GM08714 (cell line): ENCODE measurements around the gene ASIC3.

Experiments used
- H3K4me3 ChIP-seq: fragments of 200-500 bp; sonication (Bioruptor generic); 2 replicates; pipeline ENCODE4 v1.5.1; 2014; ENCODE audit warnings: mild to moderate bottlenecking, low read length, inconsistent platforms
- ZNF274 ChIP-seq: IDR thresholded peaks from 2 replicates; pipeline ENCODE4 v1.6.1; 2012; ENCODE audit warnings: mild to moderate bottlenecking, low read depth, low read length

ASIC3 gene

DNA sequence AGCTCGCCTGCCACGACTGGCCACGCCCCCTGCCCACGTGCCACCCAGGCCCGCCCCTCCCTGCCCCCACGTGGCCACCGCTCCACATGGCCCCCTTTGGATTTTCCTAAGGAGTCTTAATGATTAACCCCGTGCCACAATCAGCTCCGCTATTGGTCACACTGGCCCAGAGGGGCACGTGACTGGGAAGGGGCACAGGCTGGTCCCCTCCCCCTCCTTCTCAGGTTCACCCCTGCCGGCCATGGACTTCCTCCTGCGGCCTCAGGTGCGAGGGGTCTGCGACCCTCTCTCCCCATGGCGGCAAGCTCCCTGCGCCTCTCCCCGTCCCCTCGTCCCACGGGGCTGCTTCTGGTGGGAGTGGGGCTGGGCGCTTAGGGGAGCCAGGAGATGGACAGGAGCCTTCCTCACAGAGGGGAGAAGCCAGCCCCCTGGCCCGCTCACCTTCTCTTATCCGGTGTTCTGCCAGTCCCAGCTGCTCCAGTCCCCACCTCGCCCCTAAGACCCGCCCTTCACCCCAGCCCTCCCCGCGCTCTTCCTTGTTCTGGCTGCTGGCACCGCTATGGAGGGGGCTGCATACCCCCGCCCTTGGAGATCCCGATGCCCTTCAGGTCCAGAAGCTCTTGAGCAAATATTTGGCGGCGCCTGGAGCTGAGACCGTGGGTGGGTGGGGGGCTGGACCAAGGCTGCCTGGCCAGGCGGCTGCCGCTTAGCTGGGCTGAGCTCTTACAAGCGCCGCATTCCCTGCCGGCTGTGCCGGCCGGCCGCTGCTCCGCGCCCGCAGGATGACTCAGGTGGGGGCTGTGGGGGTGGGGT is 14.3 kb downstream of the ASIC3 start:
- no peak for TF ChIP-seq ZNF274
- H3K4me3 ChIP-seq = no peak overlapping the region

DNA sequence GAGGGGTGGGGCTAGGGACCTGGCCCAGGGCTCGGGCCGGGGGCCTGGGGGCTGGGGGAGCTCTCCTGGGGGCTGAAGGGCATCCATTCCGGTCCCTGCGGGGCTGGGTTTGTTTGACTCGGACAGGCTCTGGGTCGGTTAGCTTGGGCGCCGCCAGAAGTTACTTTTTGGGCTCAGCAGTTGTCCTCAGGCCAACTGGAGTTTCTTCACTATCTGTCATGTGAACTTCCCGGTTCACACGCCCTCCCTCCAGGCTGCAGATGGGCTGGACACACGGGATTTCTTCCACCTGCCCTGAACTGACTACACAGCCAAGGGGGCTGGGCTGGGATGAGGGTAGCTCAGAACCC is 14.9 kb downstream of the ASIC3 start:
- no peak for TF ChIP-seq ZNF274
- H3K4me3 ChIP-seq = no peak overlapping the region

DNA sequence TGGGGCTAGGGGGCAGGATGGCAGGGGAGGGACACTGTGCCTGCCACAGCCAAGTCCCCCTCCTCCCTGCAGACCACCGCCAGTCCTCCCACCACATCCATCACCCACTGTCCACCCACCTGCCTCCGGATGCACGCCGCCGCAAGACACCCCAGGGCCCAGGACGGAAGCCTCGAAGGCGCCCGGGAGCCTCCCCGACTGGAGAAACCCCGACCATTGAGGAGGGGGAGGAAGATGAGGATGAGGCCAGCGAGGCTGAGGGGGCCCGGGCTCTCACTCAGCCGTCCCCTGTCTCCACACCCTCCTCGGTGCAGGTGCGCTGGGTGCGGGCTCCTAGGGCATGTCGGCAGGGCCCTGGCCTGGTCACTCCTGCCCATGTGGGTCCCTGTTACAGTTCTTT is 16.1 kb downstream of the ASIC3 start:
- H3K4me3 ChIP-seq = no peak overlapping the region
- TF ChIP-seq ZNF274 = no peak

DNA sequence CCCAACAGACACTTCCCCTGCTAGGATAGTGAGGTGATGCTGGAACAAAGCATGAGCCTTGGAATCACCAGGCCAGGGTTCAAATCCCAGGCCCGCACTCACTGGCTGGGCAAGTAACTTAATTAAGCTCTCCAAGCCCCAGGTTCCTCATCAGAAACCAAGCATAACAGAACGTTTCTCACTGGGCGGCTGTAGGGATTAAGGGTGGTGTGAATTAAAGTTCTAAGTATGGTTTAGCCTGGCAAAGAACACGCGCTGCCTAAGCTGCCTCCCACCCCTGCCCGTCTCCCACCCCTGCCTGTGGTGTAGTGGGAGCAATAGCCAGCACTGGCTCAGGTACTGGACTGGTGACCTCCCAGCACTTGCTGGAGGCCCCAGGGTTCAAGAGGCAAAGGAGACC is 16.7 kb downstream of the ASIC3 start:
- H3K4me3 ChIP-seq = no peak overlapping the region
- TF ChIP-seq ZNF274 = no peak

DNA sequence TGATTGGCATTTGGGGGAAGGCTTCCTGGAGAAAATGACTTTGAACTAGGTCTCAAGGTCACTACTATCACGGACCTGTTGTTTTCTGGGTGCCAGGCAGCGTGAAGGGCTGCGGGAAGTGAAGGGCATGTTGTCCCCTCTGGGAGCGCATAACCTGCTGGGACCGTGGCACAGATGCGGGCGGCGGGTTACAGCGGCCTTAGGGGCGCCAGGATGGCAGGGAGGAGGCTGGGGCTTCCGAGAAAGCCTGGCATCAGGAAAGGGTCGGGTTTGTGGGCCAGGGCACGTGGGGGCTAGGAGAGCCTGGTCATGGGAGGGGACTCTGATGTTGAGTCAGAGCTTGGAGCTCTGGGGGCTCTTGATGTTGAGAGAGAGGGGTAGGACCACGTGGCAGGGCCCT is 17.2 kb downstream of the ASIC3 start:
- H3K4me3 ChIP-seq = no peak overlapping the region
- no peak for TF ChIP-seq ZNF274

DNA sequence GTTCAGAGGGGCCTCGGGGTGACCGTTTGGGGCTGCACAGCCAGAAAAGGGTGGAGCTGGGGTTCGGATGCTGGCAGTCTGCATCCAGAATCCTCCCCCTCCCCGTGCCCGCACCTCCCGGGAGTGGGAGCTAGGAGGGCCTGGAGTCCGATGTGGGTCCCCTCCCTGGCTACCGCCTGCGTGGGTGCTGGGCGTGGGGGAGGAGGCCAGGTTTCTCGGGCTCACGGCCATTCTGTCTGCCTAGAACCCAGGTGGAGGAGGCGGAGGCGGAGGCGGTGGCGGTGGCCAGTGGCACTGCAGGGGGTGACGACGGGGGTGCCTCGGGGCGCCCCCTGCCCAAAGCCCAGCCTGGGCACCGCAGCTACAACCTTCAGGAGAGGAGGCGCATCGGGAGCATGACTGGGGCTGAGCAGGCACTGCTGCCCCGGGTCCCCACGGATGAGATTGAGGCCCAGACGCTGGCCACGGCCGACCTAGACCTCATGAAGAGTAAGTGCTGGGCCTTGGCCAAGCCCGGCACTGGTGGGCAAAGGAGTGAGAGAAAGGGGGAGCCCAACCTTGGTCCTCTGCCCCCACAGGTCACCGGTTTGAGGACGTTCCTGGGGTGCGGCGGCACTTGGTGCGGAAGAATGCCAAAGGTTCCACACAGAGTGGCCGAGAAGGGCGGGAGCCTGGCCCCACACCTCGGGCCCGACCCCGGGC is 18.1 kb downstream of the ASIC3 start:
- no peak overlapping the region for H3K4me3 ChIP-seq

DNA sequence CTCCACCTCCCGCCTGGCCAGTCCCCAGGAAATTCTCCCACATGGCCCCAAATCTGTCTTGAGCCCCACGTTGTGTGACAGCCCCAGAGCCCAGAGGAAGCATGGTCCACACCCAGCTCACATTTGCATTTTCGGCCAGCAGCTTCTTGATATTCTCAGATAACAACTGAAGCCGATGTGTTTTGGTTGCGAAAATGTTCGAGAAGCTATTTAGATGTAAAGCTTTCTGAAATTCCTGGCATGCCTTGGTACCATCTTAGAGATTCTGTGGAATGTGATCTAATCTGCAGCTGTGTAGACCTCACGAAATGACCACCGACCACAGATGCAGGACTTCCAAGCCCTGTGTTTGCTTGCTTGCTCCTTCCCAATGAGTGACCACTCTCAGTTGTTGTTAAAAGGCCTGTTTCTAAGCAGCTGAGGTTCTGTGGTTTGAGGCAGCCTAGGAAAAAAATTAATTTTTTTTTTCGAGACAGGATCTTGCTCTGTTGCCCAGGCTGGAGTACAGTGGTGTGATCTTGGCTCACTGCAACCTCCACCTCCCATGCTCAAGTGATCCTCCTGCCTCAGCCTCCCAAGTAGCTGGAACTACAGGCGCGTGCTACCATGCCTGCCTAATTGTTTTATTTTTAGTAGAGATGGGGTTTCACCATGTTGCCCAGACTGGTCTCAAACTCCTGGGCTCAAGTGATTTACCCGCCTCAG is 19.9 kb downstream of the ASIC3 start:
- no peak for TF ChIP-seq ZNF274

More for the DNA sequence above, 18.1 kb downstream of the ASIC3 start:
- TF ChIP-seq ZNF274 = no peak

DNA sequence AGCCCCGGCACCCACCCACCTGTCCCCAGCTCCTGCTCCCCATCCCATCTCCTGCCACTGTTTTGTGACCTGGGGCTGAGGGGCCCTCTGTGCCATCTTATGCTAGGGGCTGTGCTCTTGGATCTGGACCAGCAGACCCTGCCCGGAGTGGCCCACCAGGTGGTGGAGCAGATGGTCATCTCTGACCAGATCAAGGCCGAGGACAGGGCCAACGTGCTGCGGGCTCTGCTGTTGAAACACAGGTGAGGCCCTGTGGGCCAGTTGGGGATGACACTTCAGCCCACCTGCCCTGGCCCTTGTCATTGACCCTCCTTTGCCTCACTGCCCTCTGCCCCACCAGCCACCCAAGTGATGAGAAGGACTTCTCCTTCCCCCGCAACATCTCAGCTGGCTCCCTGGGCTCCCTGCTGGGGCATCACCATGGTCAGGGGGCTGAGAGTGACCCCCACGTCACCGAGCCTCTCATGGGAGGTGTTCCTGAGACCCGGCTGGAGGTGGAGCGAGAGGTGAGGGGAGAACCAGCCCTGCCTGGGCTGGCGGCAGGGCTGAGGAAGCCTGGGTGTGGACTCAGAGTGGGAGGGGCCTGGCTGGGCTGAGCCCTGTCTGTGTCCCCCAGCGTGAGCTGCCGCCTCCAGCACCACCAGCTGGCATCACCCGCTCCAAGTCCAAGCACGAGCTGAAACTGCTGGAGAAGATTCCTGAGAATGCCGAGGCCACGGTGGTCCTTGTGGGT is 21.7 kb downstream of the ASIC3 start:
- no peak overlapping the region for H3K4me3 ChIP-seq
- TF ChIP-seq ZNF274 = no peak

More for the DNA sequence above, 19.9 kb downstream of the ASIC3 start:
- no peak overlapping the region for H3K4me3 ChIP-seq

DNA sequence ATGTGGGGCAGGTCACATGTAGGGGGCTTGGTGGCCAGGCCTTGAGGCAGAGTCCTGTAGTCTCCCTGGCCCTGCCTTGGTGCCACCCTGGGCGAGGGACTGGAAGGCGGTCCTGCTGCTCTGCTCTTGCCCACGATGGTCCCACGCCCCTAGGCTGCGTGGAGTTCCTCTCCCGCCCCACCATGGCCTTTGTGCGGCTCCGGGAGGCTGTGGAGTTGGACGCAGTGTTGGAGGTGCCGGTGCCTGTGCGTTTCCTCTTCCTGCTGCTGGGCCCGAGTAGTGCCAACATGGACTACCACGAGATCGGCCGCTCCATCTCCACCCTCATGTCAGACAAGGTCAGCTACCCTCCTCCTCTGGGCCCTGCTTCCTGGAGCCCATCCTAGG is 22.2 kb downstream of the ASIC3 start:
- no peak for TF ChIP-seq ZNF274
- H3K4me3 ChIP-seq = no peak overlapping the region

DNA sequence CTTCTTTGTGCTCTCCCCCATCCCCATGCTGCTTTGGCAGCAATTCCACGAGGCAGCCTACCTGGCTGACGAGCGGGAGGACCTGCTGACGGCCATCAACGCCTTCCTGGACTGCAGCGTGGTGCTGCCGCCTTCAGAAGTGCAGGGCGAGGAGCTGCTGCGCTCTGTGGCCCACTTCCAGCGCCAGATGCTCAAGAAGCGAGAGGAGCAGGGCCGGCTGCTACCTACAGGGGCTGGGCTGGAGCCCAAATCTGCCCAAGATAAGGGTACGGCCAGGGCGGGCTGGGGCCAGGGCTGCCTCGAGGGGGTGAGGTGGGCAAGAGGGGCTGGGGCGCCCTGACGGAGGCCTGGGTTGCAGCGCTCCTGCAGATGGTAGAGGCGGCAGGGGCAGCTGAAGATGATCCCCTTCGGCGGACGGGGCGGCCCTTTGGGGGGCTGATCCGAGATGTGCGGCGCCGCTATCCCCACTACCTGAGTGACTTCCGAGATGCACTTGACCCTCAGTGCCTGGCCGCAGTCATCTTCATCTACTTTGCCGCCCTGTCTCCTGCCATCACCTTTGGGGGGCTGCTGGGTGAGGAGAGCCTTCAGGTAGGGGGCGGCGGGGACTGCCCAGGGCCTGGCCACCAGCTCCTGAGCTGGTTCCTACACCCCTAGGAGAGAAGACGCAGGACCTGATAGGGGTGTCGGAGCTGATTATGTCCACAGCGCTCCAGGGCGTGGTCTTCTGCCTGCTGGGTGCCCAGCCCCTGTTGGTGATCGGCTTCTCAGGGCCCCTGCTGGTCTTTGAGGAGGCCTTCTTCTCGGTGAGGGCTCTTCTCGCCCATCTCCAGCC is 22.9 kb downstream of the ASIC3 start:
- H3K4me3 ChIP-seq = no peak overlapping the region
- no peak for TF ChIP-seq ZNF274

DNA sequence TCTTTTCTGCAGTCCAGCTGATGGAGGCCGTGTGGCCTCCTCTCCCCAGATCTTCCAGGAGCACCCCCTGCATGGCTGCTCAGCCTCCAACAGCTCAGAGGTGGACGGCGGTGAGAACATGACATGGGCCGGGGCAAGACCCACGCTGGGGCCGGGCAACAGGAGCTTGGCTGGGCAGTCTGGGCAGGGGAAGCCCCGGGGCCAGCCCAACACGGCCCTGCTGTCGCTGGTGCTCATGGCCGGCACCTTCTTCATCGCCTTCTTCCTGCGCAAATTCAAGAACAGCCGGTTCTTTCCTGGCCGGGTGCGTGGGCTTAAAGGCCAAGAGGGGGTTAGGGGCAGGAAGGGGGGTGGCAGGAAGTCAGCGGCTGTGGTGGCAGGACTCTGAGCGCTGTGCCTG is 25.7 kb downstream of the ASIC3 start:
- TF ChIP-seq ZNF274 = no peak
- no peak overlapping the region for H3K4me3 ChIP-seq

DNA sequence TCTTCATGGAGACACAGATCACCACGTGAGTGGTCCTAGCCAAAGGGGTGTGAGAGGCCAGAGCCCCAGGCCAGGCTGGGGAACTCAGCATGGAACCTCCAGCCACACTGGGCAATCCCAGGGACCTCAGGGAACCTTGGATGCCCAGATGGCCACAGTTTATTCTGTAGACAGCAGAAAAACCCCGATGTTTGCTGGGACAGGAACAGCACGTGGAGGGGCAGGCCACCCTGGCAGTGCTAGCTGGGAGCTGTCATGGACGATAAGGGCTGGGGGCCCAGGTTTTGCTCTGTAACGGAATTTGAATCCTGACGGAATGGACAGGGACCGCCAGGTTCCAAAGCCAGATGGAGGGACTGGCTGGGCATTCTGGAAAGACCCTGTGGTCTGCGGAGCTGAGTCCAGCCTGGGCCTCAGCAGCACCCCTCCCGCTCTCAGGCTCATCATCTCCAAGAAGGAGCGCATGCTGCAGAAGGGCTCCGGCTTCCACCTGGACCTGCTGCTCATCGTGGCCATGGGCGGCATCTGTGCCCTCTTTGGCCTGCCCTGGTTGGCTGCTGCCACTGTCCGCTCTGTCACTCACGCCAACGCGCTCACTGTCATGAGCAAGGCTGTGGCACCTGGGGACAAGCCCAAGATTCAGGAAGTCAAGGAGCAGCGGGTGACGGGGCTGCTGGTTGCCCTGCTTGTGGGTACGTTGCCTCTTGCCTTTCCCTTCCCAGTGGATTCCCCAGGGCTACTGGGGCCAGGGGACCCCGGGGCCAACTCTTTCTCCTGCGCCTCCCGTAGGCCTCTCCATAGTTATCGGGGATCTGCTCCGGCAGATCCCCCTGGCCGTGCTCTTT is 26.7 kb downstream of the ASIC3 start:
- TF ChIP-seq ZNF274 = no peak
- no peak overlapping the region for H3K4me3 ChIP-seq

DNA sequence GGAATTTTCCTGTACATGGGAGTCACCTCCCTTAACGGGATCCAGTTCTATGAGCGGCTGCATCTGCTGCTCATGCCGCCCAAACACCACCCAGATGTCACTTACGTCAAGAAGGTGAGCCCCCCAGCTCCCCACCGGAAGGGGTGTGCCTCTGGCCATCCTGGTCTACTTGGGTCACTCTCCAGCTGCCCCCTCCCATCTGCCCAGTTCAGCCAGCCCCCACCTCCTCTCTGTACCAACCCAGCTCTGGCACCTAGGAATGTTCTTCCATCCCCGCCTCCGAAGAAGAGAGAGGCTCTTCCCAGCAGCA is 27.3 kb downstream of the ASIC3 start:
- no peak for TF ChIP-seq ZNF274
- H3K4me3 ChIP-seq = no peak overlapping the region
